Activated CD4-positive, alpha-beta T cell treated with anti-CD3 and anti-CD28 coated beads, Interleukin-2, amount 50 U/mL, for 48 hours (primary cell): Measurements from ENCODE around the gene PRMT2.
"Not testable (repeated sequence)": the region's sequence is repeated elsewhere in the genome, so short reads cannot be mapped to it uniquely, and the experiment has no call there.

Source experiments
- DNase-seq, 2 experiments: peaks; one replicate each; pipeline ENCODE4 v3.0.0-alpha.2; 2020

Gene PRMT2

GRCh38 chr21:46675595-46676280, 40.3 kb downstream of the PRMT2 start:
- DNase-seq: no peak

DNA sequence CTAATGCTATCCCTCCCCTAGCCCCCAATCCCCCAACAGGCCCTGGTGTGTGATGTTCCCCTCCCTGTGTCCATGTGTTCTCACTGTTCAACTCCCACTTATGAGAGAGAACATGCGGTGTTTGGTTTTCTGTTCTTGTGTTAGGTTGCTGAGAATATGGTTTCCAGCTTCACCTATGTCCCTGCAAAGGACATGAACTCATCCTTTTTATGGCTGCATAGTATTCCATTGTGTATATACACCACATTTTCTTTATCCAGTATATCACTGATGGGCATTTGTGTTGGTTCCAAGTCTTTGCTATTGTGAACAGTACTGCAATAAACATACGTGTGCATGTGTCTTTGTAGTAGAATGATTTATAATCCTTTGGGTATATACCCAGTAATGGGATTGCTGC, 41.1 kb downstream of the PRMT2 start:
- not testable (repeated sequence) for DNase-seq

GRCh38 chr21:46681593-46681992, 46.1 kb downstream of the PRMT2 start:
- not testable (repeated sequence) for DNase-seq

DNA sequence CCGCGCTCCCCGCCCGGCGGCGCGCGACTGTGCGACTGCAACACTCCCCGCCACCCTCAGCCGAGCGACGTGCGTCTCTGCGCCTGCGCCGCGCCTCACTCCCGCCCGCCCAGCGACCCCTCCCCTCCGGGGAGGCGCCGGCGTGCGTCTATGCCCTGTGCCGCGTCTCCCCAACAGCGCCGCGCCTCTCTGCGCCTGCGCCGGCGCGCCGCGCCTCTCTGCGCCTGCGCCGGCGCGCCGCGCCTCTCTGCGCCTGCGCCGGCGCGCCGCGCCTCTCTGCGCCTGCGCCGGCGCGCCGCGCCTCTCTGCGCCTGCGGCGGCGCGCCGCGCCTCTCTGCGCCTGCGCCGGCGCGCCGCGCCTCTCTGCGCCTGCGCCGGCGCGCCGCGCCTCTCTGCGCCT, 63.2 kb downstream of the PRMT2 start:
- DNase-seq: not testable (repeated sequence)

GRCh38 chr21:46699104-46699503, 63.6 kb downstream of the PRMT2 start:
- not testable (repeated sequence) for DNase-seq
